HG02943 (cell line): ENCODE measurements around the gene ARHGAP21.

Experiments
- ATAC-seq: cut with Tn5 transposase; IDR thresholded peaks from one replicate; pipeline ENCODE4 v1.9.1; 2021; ENCODE audit warnings: mild to moderate bottlenecking, low read depth, moderate library complexity; ENCODE audit not compliant: unreplicated experiment

ARHGAP21 gene

DNA sequence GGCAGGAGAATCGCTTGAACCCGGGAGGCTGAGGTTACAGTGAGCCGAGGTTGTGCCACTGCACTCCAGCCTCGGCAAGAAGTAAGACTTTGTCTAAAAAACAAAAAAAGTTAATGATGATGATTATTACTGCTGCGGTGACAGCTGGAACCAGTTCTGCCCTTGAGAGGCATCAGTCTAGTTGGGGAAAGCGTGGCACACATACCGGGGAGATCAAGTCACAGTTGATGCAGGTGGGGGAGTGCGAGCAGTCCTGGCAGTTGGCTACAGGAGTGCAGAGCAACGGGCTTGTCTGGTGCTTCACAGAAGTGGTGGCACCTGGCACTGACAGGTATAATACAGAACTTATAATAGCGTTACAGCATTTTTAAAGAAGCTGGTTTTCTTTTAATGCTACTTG lies 173.0 kb downstream of the ARHGAP21 start:
- no peak for ATAC-seq

DNA sequence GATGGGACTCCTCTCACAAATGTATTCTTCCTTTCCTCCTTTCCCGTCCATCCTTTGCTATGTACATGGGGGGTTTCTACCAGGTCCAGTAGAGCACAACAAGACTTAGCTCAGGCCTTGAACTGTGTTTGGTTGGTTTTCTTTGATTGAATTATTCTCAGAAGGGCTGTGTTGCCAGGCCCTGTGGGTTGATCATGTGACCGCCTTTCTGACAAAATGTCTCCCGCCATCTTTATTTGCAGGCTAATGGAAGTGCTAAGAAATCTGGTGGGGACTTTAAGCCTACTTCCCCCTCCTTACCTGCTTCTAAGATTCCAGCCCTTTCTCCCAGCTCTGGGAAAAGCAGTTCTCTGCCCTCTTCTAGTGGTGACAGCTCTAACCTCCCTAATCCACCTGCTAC lies 178.1 kb downstream of the ARHGAP21 start:
- no peak for ATAC-seq

DNA sequence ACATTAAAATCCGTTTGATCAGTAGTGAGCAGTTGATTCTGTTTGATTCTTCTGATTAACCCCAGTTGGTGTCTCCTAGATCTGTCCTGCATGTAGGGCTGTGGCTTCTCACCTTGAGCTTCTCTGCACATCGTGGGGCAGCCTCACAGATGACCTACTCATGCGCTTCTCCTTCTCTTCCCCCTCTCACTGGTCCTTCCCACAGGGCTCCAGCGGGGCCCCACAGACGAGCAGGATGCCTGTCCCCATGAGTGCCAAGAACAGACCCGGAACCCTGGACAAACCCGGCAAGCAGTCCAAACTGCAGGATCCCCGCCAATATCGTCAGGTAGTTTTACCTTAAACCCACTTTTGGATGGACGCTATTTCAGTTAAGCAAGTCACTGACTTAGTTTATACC lies 178.9 kb downstream of the ARHGAP21 start:
- no peak for ATAC-seq

DNA sequence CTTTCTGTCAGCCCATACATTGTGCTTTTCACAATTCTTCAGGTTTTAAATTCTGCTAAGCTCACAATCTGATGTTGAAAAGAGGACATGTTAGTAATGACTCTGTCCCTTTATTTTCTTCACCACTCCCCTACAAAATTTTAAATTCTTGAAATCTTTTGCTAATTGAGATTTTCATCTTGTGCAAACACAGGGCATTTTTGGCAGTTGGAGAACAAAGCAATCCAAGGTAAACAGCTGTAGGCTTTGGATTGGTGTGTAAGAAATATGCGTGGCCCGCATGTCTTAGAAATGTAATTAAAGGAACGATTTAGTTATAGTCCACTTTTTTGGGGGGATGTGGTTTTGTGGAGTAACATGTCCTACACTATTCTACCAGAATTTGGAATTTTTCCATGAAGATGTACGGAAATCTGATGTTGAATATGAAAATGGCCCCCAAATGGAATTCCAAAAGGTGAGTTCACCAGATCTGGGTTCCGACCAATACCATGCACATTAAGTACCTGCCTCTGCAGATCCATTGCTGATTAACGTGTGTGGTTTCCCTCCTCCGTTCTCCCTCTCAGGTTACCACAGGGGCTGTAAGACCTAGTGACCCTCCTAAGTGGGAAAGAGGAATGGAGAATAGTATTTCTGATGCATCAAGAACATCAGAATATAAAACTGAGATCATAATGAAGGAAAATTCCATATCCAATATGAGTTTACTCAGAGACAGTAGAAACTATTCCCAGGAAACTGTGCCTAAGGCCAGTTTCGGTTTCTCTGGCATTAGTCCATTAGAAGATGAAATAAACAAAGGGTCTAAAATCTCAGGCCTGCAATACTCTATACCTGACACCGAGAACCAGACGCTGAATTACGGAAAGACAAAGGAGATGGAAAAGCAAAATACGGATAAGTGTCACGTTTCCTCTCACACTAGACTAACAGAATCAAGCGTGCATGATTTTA lies 181.1 kb downstream of the ARHGAP21 start:
- ATAC-seq = no peak

DNA sequence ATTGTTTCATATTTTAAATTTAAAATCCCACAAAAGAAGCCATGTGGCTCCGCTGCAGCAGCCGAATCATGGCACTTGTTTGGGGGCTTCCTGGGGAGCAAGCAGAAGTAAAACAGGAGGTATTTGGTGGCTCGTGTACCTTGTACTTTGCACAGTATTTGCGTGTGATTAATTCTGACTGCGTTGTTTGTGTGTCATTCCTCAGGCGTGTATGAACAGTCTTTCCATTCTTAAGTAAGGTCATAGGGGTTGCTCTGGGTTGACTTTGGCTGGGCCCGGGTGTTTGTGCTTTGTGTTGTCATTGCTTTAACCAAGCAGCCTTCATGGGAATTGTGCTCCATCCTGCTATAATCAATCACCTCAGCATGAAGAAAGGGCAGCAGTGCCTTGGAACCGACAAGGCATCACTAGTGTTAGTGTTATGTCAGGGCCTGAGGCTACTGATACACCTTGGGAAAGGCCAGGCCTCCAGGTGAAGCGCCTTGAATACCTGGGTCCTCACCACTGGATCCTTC lies 182.4 kb downstream of the ARHGAP21 start:
- ATAC-seq = no peak

DNA sequence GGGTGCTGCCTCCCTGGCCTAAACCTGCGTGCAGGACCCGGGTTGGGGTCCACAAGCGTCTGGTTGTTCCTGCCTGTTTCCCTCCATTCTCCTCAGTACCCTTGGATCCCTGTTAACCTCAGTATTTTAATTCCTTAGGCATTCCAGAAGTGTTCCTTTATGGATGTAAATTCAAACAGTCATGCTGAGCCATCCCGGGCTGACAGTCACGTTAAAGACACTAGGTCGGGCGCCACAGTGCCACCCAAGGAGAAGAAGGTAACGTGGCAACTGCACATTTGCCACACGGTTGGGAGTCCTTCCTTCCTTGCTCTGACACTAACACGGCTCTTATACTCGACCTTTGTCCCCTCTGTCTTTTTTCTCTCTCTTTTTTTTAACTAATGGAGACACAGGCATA lies 187.1 kb downstream of the ARHGAP21 start:
- no peak for ATAC-seq

DNA sequence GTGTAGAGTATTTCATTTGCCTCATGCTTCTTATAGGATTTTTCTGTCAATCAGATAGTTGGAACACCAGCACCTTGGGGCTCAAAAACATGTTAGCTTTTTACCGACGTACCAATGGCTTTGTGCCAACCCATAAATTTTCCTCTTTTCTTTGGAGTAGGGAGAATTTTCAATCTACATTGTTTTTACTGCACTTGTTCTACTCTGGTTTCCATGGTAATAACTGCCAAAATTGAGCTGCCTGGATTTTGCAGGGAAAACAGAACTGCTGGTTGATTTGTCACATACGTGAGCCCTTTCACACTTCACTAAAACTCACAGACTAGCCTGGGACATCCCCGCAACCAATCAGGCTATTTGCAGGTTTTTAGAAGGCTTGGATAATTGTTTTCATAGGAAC lies 189.7 kb downstream of the ARHGAP21 start:
- ATAC-seq = no peak
